HTR-8/SVneo (cell line): ENCODE data around the gene EFCAB10.

ENCODE experiments used
- DNase-seq: peaks from one replicate; pipeline ENCODE4 v3.0.0; 2011; ENCODE audit warnings: low spot score, mixed read lengths; ENCODE audit not compliant: insufficient read length
- FAIRE-seq: peaks from 2 replicates; lab custom pipeline; 2011; peaks lifted over from hg19 to GRCh38; lab: Jason Lieb, UNC

EFCAB10 gene

DNA sequence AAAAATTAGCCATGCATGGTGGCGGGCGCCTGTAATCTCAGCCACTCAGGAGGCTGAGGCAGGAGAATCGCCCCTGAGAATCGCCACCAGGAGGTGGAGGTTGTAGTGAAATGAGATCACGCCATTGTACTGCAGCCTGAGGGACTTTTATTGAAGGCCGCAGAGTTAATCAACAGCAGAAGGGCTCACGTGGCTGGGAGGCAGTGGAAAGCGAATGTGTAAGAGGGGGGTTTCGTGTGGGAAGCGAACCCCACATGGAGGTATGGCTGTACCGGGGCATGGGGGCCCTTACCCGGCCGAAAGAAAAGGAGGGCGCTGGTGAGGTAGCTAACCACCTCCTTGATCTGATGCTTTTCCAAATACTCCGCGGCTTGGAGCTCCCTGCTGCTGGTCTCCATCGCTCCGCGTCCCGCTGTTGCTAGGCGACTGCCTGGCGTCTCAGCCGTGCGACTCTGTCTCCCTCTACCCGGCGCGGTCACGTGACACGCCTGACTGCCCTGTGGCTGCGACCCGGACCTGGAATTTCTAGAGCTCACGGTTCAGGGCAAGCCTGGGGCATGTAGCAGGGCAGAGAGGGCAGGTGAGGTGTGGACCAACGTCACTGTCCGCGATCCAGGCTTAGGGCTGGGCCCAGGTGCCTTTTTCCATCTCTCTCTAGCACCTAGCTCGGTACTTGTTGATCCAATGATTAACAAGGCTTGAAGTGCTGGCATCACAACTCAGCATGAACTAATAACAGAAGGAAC is at the start of gene EFCAB10:
TSS of gene EFCAB10 (minus strand) at position 428 of the 746 bp plus-strand sequence. CDS start at position 398, 30 bp downstream.
- DNase-seq (no peak), FAIRE-seq (no peak)

DNA sequence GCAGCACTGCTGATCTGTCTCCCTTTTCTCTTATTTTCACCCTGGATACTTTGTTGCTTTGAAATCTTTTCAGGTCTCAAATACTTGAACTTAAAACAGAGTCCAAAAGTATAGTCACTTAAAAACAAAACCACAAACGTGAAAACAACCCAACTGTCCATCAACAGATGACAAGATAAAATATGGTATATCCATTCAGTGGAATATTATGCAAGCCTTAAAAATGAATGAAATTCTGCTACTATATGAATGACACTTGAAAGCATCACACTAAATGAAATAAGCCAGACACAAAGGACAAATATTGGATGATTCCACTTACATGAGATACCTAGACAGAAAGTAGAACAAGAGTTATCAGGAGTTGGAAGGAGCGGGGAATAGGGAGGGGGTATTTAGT is 44.7 kb upstream of the EFCAB10 start:
- no peak for DNase-seq
- no peak for FAIRE-seq

DNA sequence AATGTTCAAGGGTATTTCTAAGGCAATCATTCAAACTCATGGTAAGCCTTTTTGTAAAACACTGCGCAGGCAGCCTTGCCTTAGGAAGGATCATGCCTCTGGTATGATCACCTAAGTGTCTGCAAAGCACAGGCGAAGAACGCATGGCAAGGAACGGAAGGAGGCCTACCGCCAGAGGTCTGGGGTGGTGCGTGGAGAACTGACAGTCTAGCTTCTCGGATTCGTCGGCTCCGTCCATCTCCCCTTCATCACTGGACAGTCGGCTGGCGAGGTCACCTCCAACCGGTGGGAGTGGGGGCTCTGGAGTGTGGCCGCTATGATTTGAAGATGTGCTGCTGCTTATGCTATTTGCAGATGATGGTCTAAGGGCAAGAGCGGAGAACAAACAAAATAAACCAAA is 42.6 kb upstream of the EFCAB10 start:
- FAIRE-seq (no peak), DNase-seq (no peak)

DNA sequence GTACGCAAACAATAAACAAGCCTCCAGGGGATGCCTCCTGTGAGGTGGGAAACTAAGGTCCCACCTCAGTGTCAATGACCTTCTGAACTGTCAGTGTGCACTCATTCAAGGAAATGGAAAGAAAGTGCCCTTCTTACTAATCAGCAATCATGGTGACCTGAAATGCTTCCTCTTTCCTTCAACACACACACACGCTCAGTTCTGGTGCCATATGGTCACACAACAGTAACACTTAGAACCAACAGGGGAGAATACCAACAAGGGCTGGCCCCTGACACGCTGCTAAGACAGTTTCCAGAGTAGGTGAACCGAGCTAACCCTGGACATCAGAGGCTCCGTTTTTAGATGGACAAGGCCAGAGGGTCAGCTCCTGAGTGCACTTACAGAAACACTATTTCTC is 42.1 kb upstream of the EFCAB10 start:
- FAIRE-seq (no peak), DNase-seq (no peak)

- FAIRE-seq: no peak
- DNase-seq: no peak
Measured at GRCh38 chr7:105622106-105622731, 40.9 kb upstream of the EFCAB10 start.

- no peak for FAIRE-seq
- DNase-seq: no peak
Measured at GRCh38 chr7:105621617-105622016, 40.3 kb upstream of the EFCAB10 start.

DNA sequence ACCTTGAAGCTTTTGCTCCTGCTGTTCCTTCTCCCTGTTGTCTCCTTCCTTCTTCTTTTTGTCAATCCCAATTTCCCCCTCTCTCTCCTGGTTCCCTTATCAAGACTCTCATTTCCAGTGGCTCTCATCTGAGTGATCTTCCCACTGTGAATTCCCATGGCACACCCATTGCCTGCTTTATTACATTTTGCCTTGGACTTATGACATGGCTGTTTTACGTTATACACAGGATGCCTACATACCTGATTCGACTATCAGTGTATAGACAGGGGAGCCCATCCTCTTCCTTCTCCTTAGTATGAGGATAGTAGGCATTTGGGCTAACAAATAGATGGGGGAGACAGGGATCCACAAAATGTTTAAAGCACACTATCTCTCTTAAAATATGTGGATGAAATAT is 39.9 kb upstream of the EFCAB10 start:
- DNase-seq (no peak), FAIRE-seq (no peak)

GRCh38 chr7:105619590-105619989 is 38.3 kb upstream of the EFCAB10 start:
- FAIRE-seq (no peak), DNase-seq (no peak)

DNA sequence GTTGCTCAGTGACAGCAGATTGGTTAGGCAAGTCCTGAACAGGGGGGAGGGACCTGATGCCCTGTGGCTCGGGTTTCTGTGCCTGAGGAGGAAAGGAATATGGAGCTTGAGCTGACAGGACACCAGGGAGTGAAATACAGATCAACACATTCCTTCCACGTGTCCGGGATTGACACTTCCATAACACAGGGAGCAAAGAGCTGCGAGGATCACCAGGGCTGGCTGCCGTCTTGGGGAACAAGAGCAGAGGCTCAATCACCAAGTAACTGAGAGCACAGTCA is 36.7 kb upstream of the EFCAB10 start:
- no peak for FAIRE-seq
- DNase-seq: no peak

GRCh38 chr7:105617280-105618015 is 36.2 kb upstream of the EFCAB10 start:
- FAIRE-seq (no peak), DNase-seq (no peak)

DNA sequence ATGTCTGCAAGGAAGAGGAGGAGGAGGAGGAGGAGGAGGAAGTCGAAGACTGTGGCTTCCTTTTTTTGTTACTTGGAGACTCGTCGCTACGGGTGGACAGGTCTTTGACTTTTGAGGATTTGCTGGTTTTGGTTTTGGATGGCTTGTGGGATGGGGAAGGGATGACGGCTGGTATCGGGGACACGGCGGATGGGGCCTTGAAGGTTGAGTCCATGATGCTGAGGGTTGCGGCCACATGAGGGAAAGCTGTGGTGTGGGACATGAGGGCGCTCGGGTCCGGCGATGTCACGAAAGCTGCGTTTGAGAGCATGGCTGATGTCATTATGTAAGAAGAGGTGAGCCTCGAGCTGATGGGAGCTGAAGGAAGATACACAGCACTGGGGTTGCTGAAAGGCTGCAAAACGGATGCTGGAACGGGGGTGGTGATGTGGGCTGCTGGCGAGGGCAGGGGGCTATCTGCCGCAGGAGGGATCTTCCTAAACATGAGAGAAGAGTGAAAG is 33.1 kb upstream of the EFCAB10 start:
- DNase-seq: no peak
- FAIRE-seq: no peak

- DNase-seq: no peak
- FAIRE-seq: no peak
Measured at GRCh38 chr7:105613611-105614330, 32.5 kb upstream of the EFCAB10 start.

- FAIRE-seq (no peak), DNase-seq (no peak)
Measured at GRCh38 chr7:105612806-105613205, 31.5 kb upstream of the EFCAB10 start.

DNA sequence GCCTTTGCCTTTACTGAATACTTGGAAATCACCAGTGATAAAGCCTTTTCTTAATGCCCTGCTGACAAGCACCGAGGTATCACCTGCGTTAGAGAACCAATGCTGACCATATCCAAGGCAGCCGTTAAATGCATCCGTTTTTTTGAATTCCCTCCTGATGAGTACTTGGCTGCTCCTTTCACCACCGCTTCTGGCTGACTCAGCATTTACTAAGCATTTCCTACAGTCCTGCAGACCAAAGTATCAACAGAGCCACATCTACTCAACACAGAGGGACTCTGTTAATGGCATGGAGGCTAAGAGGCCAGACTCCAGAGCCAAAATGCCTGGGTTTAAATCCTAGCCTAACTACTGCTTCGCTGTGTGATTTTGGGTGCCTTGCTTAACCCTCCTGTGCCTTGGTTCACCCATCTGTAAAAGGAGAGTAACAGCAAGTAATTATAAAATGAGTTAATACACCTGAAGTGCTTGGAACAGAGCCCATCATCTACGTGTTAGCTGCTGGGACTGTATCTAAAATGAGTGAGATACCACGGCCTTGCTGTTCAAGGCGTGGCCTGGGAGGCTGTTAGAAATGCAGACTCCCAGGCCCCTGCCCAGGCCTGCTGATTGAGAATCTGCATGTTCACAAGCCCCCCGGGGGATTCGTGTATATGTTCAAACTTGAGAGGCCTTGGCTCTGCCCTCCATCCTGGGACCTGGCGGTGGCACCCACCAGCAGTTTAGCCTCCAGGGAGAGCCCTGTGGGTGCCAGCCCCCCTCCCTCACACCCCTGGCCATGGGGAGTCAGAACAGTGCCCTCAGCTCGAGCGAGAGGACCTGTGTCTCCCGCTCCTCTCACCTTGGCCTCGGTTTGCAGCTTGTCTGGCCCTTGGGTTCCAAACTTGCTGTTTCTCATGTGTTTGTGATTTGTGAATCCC is 30.8 kb upstream of the EFCAB10 start:
- no peak for DNase-seq

DNA sequence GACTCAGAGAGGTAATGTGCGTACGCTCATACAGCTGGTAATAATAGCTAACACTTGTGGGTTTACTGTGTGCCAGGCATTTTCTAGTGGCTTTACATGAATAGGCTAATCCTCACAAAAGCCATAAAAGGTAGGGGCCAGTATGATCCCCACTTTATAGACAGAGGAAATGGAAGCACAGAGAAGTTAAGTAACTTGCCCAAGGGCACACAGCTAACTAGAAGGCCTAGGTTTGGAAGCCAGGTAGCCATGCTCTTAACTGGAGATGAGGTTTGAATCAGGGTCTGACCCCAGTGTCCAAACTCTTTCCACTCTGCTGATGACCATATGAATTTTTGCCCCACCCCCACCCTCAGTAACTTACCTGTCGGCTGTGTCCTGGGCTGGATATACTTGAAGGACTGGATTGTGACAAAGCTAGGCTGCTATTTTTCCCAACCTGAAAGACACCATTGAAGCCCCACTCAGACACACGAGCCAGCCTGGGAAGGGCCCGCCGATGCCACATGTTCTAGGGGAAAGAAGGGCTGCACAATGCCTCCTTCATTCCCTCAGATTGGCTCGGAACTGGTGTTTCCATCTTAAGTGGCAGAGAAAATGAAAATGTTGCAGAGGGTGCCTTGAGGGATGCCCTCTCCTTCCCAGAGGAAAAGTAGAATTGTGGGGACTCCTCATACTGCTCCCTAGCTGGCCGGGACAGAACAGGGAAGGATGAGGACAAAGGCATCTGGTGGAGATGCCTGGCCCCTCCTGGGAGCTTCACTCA is 29.1 kb upstream of the EFCAB10 start:
- DNase-seq: no peak
- FAIRE-seq: no peak

More for the DNA sequence above, 30.8 kb upstream of the EFCAB10 start:
- no peak for FAIRE-seq

DNA sequence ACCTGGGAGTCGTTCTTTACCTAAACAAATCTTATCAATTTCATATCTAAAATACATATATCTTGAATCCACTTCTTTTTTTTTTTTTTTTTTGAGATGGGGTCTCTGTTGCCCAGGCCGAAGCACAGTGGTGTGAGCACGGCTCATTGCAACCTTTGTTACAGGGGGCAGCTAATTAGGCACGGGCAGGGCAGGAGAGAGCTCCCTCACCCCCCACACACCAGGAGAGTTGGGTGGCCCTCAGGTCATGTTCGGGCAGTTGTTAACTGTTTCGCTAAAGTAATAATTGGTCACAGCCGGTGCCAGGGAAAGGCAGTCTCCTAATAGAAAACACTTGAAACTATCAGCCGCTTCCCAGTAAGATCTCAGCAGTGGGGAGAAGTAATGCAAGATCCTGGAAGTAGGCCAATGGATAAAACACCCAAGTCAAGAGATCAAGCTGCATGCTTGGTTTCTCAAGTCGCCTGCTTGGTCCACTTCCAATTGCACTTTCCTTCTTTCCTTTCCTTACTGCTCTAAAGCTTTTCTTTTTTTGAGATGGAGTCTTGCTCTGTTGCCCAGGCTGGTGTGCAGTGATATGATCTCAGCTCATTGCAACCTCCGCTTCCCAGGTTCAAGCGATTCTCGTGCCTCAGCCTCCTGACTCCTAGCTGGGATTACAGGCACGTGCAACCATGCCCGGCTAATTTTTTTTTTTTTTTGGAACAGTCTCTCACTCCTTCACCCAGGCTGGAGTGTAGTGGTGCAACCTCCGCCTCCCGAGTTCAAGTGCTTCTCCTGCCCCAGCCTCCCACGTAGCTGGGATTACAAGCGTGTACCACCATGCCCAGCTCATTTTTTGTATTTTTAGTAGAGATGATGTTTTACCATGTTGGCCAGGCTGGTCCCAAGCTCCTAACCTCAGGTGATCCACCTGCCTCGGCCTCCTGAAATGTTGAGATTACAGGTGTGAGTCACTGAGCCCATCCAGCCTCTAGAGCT is 21.3 kb upstream of the EFCAB10 start:
- FAIRE-seq (no peak), DNase-seq (no peak)

DNA sequence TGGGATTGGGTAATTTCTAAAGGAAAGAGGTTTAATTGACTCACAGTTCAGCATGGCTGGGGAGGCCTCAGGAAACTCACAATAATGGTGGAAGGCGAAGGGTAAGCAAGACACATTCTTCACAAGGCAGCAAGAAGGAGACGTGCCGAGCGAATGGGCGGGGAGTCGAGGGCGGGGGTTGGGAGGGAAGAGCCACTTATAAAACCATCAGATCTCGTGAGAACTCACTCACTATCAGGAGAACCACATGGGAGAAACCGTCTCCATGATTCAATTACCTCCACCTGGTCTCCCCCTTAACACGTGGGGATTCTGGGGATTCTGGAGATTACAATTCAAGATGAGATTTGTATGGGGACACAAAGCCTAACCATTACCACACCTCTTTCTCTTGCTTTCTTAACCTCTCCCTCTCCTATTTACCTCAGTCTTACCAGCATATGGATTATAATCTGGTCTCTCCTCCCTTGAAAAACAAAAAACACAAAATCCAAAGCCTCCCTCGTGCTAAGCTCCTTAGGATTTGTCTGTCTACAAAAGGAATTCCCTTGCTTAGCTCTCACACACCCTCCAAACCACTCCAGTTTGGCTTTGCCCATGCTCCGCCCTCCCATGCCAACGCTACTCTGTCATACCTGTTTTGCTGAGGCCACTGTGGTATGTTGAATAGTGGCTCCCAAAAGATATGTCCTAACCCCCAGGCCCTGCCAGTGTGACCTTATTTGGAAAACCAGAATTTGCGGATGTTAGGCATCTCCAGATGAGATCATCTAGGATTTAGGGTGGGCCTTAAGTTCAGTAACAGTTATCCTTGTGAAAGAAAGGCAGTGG is 19.6 kb upstream of the EFCAB10 start:
- no peak for FAIRE-seq
- DNase-seq: no peak
